PC-3 (cell line): ENCODE measurements around the gene DMRTA2. TPM values are rescaled to one million over a fixed set of nuclear protein-coding genes. Genes with fewer than 3 reads are reported as not detected.

ENCODE experiments used
- ATAC-seq: fragments of 200-7000 bp; cut with Tn5 transposase; 2 replicates; pipeline ENCODE4 v1.9.1; 2020; ENCODE audit warnings: mild to moderate bottlenecking, moderate library complexity
- BruUV-seq: library from RNA; stranded (reverse); fragments of 400-500 nt; replicated peaks from 2 replicates; lab custom pipeline; 2021; lab: Mats Ljungman, UMichigan
- CTCF ChIA-PET: fragments of 300-600 bp; sonication (Branson Sonifier 250); formaldehyde crosslinking; loops from one replicate; lab custom pipeline; 2022; ENCODE audit warnings: antibody characterized with exemption; lab: Charles Lee
- POLR2A ChIA-PET: fragments of 300-600 bp; sonication (Branson Sonifier 250); formaldehyde crosslinking; loops from one replicate; lab custom pipeline; 2022; ENCODE audit warnings: antibody characterized with exemption; ENCODE audit not compliant: unreplicated experiment; lab: Charles Lee
- DNase-seq: peaks from one replicate; pipeline ENCODE4 v3.0.0-alpha.2; 2015
- H2AFZ ChIP-seq: fragments of 300-600 bp; sonication (generic); 2 replicates; pipeline ENCODE4 v1.6.0; 2016; ENCODE audit warnings: antibody characterized with exemption, low read length
- H3F3A ChIP-seq: fragments of 300-600 bp; sonication (generic); one replicate; pipeline ENCODE4 v1.6.0; 2017; ENCODE audit warnings: antibody characterized with exemption, low read length, control low read depth, mild to moderate bottlenecking; ENCODE audit not compliant: unreplicated experiment
- H3K27ac ChIP-seq: fragments of 300-600 bp; sonication (generic); 2 replicates; pipeline ENCODE4 v1.5.1; 2016; ENCODE audit warnings: mild to moderate bottlenecking, low read length
- H3K27me3 ChIP-seq: fragments of 300-600 bp; sonication (generic); 2 replicates; pipeline ENCODE4 v1.6.1; 2016; ENCODE audit warnings: low read length, mixed read lengths
- H3K36me3 ChIP-seq: fragments of 300-600 bp; sonication (generic); 2 replicates; pipeline ENCODE4 v1.6.1; 2016; ENCODE audit warnings: low read depth, mixed run types, low read length, mixed read lengths
- H3K4me1 ChIP-seq: fragments of 300-600 bp; sonication (generic); 2 replicates; pipeline ENCODE4 v1.5.1; 2016; ENCODE audit warnings: low read length; ENCODE audit not compliant: insufficient read depth
- H3K4me2 ChIP-seq: fragments of 300-600 bp; sonication (generic); 2 replicates; pipeline ENCODE4 v1.6.0; 2016; ENCODE audit warnings: low read length
- H3K4me3 ChIP-seq: fragments of 300-600 bp; sonication (generic); 2 replicates; pipeline ENCODE4 v1.5.1; 2016; ENCODE audit warnings: mild to moderate bottlenecking, low read length, mixed read lengths
- H3K79me2 ChIP-seq: fragments of 300-600 bp; sonication (generic); 2 replicates; pipeline ENCODE4 v1.6.1; 2017; ENCODE audit warnings: low read length, mixed read lengths
- H3K9ac ChIP-seq: fragments of 300-600 bp; sonication (generic); 2 replicates; pipeline ENCODE4 v1.6.0; 2016; ENCODE audit warnings: mild to moderate bottlenecking, low read length
- H3K9me2 ChIP-seq: fragments of 300-600 bp; sonication (generic); replicated peaks from 2 replicates; pipeline ENCODE4 v1.6.1; 2016; ENCODE audit warnings: mixed run types, low read length, mixed read lengths
- H3K9me3 ChIP-seq: fragments of 300-600 bp; sonication (generic); 2 replicates; pipeline ENCODE4 v1.6.1; 2016; ENCODE audit warnings: low read length, mixed read lengths
- H4K20me1 ChIP-seq: fragments of 300-600 bp; sonication (generic); 2 replicates; pipeline ENCODE4 v1.6.1; 2016; ENCODE audit warnings: low read length, mixed read lengths
- CTCF ChIP-seq: fragments of 300-600 bp; sonication (generic); conservative IDR thresholded peaks from 2 replicates; pipeline ENCODE4 v1.5.1; 2017; ENCODE audit warnings: antibody characterized with exemption, low read depth, mild to moderate bottlenecking, low read length
- EZH2 ChIP-seq: fragments of 300-600 bp; sonication (generic); IDR thresholded peaks from one replicate; pipeline ENCODE4 v1.6.1; 2017; ENCODE audit warnings: antibody characterized with exemption, mild to moderate bottlenecking, low read length; ENCODE audit not compliant: unreplicated experiment
- EZH2phosphoT487 ChIP-seq: fragments of 300-600 bp; sonication (generic); IDR thresholded peaks from 2 replicates; pipeline ENCODE4 v1.6.1; 2018; ENCODE audit warnings: mild to moderate bottlenecking, antibody characterized with exemption, low read length, borderline replicate concordance
- intact Hi-C: fragments of 100-400 bp; cut with micrococcal nuclease; formaldehyde crosslinking; loops from 2 replicates; pipeline ENCODE4 v1.9.0; 2023
- total RNA-seq: library from RNA; depleted of rRNA; stranded (reverse); fragments of >200 nt; gene quantifications from 2 replicates; pipeline ENCODE4 v1.2.3, GENCODE V29; 2014

DMRTA2 gene
- total RNA-seq, 1 experiment from 2014 or later: not detected

- ChIA-PET POLR2A (no interaction called here), CTCF (no interaction called here)
- Histone ChIP-seq H3K9me3 (no peaks in the 10 kb centered on the region), H3F3A (no peaks in the 10 kb centered on the region), H3K9me2 (no peaks in the 10 kb centered on the region), H3K27ac (no peak overlapping the region), H2AFZ (no peak overlapping the region), H3K27me3 (no peaks in the 10 kb centered on the region), H3K9ac (no peak overlapping the region), H3K4me1 (no peaks in the 10 kb centered on the region), H3K4me3 (no peak overlapping the region), H3K4me2 (no peak overlapping the region), H3K79me2 (no peaks in the 10 kb centered on the region), H4K20me1 (no peaks in the 10 kb centered on the region), H3K36me3 (no peaks in the 10 kb centered on the region)
- ATAC-seq: no peak
- BruUV-seq: no TSS peak
- intact Hi-C loops: no loop called here
- no peak for TF ChIP-seq EZH2phosphoT487
- TF ChIP-seq EZH2: no peak
- no peak for TF ChIP-seq CTCF
- DNase-seq: no peak
Measured at GRCh38 chr1:50421366-50421748, 1.9 kb downstream of the DMRTA2 start.

GRCh38 chr1:50420689-50421365 lies 2.4 kb downstream of the DMRTA2 start:
- Histone ChIP-seq H3K79me2 (no peaks in the 10 kb centered on the region), H3K27me3 (no peaks in the 10 kb centered on the region), H2AFZ (no peak overlapping the region), H4K20me1 (no peaks in the 10 kb centered on the region), H3K9me3 (no peaks in the 10 kb centered on the region), H3K4me2 (no peak overlapping the region), H3K9me2 (no peaks in the 10 kb centered on the region), H3K9ac (no peak overlapping the region), H3K4me1 (no peaks in the 10 kb centered on the region), H3K36me3 (no peaks in the 10 kb centered on the region), H3K27ac (no peak overlapping the region), H3K4me3 (no peak overlapping the region), H3F3A (no peaks in the 10 kb centered on the region)
- BruUV-seq: no TSS peak
- ChIA-PET POLR2A (no interaction called here), CTCF (no interaction called here)
- DNase-seq (no peak), ATAC-seq (no peak)
- intact Hi-C loops: no loop called here
- TF ChIP-seq CTCF: no peak
- TF ChIP-seq EZH2phosphoT487: no peak
- TF ChIP-seq EZH2: no peak

- Histone ChIP-seq H3F3A (no peaks in the 10 kb centered on the region), H3K4me3 (no peak overlapping the region), H3K9me2 (no peaks in the 10 kb centered on the region), H3K9ac (no peak overlapping the region), H3K4me1 (no peaks in the 10 kb centered on the region), H3K27ac (no peak overlapping the region), H4K20me1 (no peaks in the 10 kb centered on the region), H2AFZ (no peak overlapping the region), H3K4me2 (no peak overlapping the region), H3K79me2 (no peaks in the 10 kb centered on the region), H3K36me3 (no peaks in the 10 kb centered on the region), H3K9me3 (no peaks in the 10 kb centered on the region), H3K27me3 (no peaks in the 10 kb centered on the region)
- ChIA-PET POLR2A (no interaction called here), CTCF (no interaction called here)
- ATAC-seq (no peak), DNase-seq (no peak)
- TF ChIP-seq EZH2 (no peak), EZH2phosphoT487 (no peak), CTCF (no peak)
- intact Hi-C loops: no loop called here
- BruUV-seq: no TSS peak
Measured at GRCh38 chr1:50419907-50420677, 3.2 kb downstream of the DMRTA2 start.
